Measurements from ENCODE around the gene PPP1R14C. TPM values are rescaled to one million over a fixed set of nuclear protein-coding genes. Genes with fewer than 3 reads are reported as not detected.

PPP1R14C gene
- total and polyA plus RNA-seq, 10 donors: 0.06 to 0.39 (median 0.18) TPM; not detected in 4

- no peaks in the 10 kb centered on the region for H3K36me3 ChIP-seq
- TF ChIP-seq POLR2AphosphoS5 (IDR thresholded peaks at IDR 0.05) (no peak), CTCF (IDR thresholded peaks at IDR 0.05 in 8 of 11, conservative IDR thresholded peaks at IDR 0.05 in 3 of 11) (no peak), POLR2A (IDR thresholded peaks at IDR 0.05) (no peak)
- H3K27me3 ChIP-seq (replicated peaks in 1 of 7): peaks cover 0 to 15% (median 0%) of the 10 kb centered on the region in 7 donors
- WGBS, 5 donors: 80 to 89% (median 81%) methylated on average over 2 of the region's 2 CpGs
- H3K27ac ChIP-seq: no peak overlapping the region
- peaks cover 0 to 4% (median 0%) of the 10 kb centered on the region in 8 donors for H3K9me3 ChIP-seq
- H3K4me1 ChIP-seq: no peaks in the 10 kb centered on the region
- intact Hi-C loops (cut with DNase I; ENCODE audit: low total_unique reads): no loop called here
- DNase-seq: no peak
- H3K4me3 ChIP-seq: no peak overlapping the region
These were observed 130.1 kb downstream of the PPP1R14C start for GRCh38 chr6:150272976-150273315.

- Histone ChIP-seq H3K9me3 (peaks cover 0 to 4% (median 0%) of the 10 kb centered on the region in 8 donors), H3K27ac (no peak overlapping the region), H3K4me3 (no peak overlapping the region), H3K36me3 (no peaks in the 10 kb centered on the region), H3K4me1 (no peaks in the 10 kb centered on the region), H3K27me3 (replicated peaks in 1 of 7) (peaks cover 0 to 20% (median 0%) of the 10 kb centered on the region in 7 donors)
- no peak for TF ChIP-seq POLR2AphosphoS5 (IDR thresholded peaks at IDR 0.05)
- no peak for TF ChIP-seq CTCF (IDR thresholded peaks at IDR 0.05 in 8 of 11, conservative IDR thresholded peaks at IDR 0.05 in 3 of 11)
- TF ChIP-seq POLR2A (IDR thresholded peaks at IDR 0.05): no peak
- DNase-seq: no peak
- WGBS, 5 donors: 76 to 87% (median 79%) methylated on average over 13 to 15 of the region's 15 CpGs
- intact Hi-C loops (cut with DNase I; ENCODE audit: low total_unique reads): no loop called here
These were observed 130.8 kb downstream of the PPP1R14C start for GRCh38 chr6:150273457-150274309.

GRCh38 chr6:150275489-150275888 is 132.6 kb downstream of the PPP1R14C start:
- WGBS, 5 donors: 67 to 95% (median 85%) methylated on average over 6 of the region's 6 CpGs
- intact Hi-C loops (cut with DNase I; ENCODE audit: low total_unique reads): no loop called here
- no peak overlapping the region for H3K4me3 ChIP-seq
- no peak for TF ChIP-seq POLR2AphosphoS5 (IDR thresholded peaks at IDR 0.05)
- no peak for TF ChIP-seq POLR2A (IDR thresholded peaks at IDR 0.05)
- no peak for TF ChIP-seq CTCF (IDR thresholded peaks at IDR 0.05 in 8 of 11, conservative IDR thresholded peaks at IDR 0.05 in 3 of 11)
- peaks cover 0 to 29% (median 0%) of the 10 kb centered on the region in 7 donors for H3K27me3 ChIP-seq (replicated peaks in 1 of 7)
- H3K9me3 ChIP-seq: no peaks in the 10 kb centered on the region
- no peak overlapping the region for H3K27ac ChIP-seq
- no peak for DNase-seq
- no peaks in the 10 kb centered on the region for H3K36me3 ChIP-seq
- no peaks in the 10 kb centered on the region for H3K4me1 ChIP-seq

- no peak for DNase-seq
- TF ChIP-seq POLR2AphosphoS5 (IDR thresholded peaks at IDR 0.05): no peak
- no peak for TF ChIP-seq POLR2A (IDR thresholded peaks at IDR 0.05)
- TF ChIP-seq CTCF (IDR thresholded peaks at IDR 0.05 in 8 of 11, conservative IDR thresholded peaks at IDR 0.05 in 3 of 11): no peak
- H3K9me3 ChIP-seq: no peaks in the 10 kb centered on the region
- intact Hi-C loops (cut with DNase I; ENCODE audit: low total_unique reads): no loop called here
- peaks cover 0 to 35% (median 0%) of the 10 kb centered on the region in 7 donors for H3K27me3 ChIP-seq (replicated peaks in 1 of 7)
- H3K4me1 ChIP-seq: no peaks in the 10 kb centered on the region
- H3K4me3 ChIP-seq: no peak overlapping the region
- H3K36me3 ChIP-seq: no peaks in the 10 kb centered on the region
- 73 to 92% (median 78%) methylated on average over 8 of the region's 8 CpGs for WGBS, 5 donors
- H3K27ac ChIP-seq: no peak overlapping the region
These were observed 133.5 kb downstream of the PPP1R14C start for GRCh38 chr6:150276168-150276936.
